ENCODE measurements around the gene WDR77. TPM values are rescaled to one million over a fixed set of nuclear protein-coding genes. Genes with fewer than 3 reads are reported as not detected.

WDR77 gene
- polyA plus RNA-seq (2013, experiment 1 of 2), result 64.9 TPM
- 63.7 TPM for polyA plus RNA-seq (2013, experiment 2 of 2)

DNA sequence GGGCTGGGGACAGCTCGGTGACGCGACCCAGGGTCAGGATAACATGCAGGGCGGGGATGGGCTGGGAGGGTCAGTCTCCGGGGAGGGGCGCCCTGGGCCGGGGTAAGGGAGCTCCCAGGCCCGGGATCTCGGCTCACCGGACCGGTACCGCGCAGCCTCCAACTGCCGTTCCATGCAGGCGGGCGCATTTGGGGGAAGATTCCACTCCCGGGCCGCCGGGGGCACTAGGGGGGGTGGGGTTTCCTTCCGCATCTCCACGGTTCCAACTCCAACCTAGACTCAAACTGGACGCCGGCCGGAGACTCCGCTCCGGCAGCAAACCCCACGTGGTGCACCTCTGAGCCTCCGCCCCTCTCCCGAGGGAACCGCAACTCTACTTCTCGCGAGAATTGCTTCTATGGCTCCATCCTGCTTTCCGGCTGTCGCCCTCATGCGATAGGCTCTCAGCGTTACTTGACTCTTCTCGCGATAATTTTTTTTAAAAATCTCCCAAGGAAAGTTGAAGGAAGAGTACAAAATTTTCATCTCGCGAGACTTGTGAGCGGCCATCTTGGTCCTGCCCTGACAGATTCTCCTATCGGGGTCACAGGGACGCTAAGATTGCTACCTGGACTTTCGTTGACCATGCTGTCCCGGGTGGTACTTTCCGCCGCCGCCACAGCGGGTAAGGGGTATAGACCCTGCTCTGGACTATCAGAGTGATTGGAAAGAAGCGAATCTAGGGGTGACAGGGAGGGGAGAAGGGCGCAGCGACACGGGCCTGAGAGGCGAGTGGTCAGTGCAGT is at the start of gene WDR77, which contains the start of gene ATP5PB:
Gene WDR77, minus strand, starts transcription at position 339 of the 785 bp plus-strand sequence. Its CDS starts 87 bp downstream, at position 252.
Gene ATP5PB, plus strand, starts transcription at position 547 of the 785 bp plus-strand sequence. Its CDS starts 78 bp downstream, at position 625.
- H3K36me3 ChIP-seq (ENCODE audit: control insufficient read depth, insufficient read depth, low read length), result peaks cover 2% of the 10 kb centered on the region

DNA sequence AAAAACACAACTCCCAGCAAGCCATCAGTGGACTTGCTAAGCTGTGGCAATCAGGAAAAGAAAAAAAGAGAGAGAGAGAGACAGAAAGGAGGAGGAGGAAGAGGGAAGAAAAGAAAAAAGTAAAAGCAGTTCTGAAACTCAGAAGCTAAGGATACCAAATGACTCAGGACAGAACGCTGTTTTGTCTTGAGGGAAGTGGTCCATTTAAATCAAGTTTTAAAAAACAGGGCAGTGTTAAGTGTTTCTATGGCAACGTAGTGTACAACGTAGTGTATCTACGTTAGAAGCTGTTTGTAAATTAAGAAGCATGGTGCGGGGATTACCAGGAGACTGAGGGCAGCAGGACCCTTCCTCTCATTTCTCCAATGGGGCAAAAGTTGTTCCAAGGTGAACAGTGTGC is 48.5 kb upstream of the WDR77 start:
- Histone ChIP-seq H2BK5ac (ENCODE audit: low read length) (no peak overlapping the region), H3K9ac (ENCODE audit: low read length) (no peak overlapping the region), H2AK5ac (ENCODE audit: low read length) (no peak overlapping the region), H3K79me2 (ENCODE audit: control insufficient read depth, insufficient read depth, low read length) (no peaks in the 10 kb centered on the region), H3K4me2 (ENCODE audit: low read length) (no peak overlapping the region), H3K18ac (ENCODE audit: low read length) (no peak overlapping the region), H4K8ac (ENCODE audit: low read depth, low read length) (no peak overlapping the region), H2BK120ac (ENCODE audit: low read depth, low read length) (no peak overlapping the region), H3K4me3 (ENCODE audit: low read length) (no peak overlapping the region), H2BK15ac (replicated peaks; ENCODE audit: low read depth) (no peak overlapping the region), H3K79me1 (ENCODE audit: low read length) (no peaks in the 10 kb centered on the region), H3K56ac (ENCODE audit: low read length) (no peak overlapping the region), H4K5ac (ENCODE audit: low read length) (no peak overlapping the region), H3K4ac (ENCODE audit: low read depth, low read length) (no peak overlapping the region), H3K36me3 (ENCODE audit: control insufficient read depth, insufficient read depth, low read length) (no peaks in the 10 kb centered on the region), H3K23ac (ENCODE audit: low read length) (no peak overlapping the region), H3K27ac (ENCODE audit: low read depth, low read length) (no peak overlapping the region), H3K4me1 (ENCODE audit: control insufficient read depth, low read depth, low read length) (no peaks in the 10 kb centered on the region), H3K27me3 (ENCODE audit: insufficient read depth, low read length, poor library complexity) (no peaks in the 10 kb centered on the region)
- WGBS (ENCODE audit: extremely low coverage, insufficient coverage, low lambda C conversion rate), result no CpG with 5 or more reads among the region's 5 CpGs
- no peak for DNase-seq

More for the DNA sequence above, at the start of gene WDR77, which contains the start of gene ATP5PB:
- peak within 1 kb of the TSS; percentile 82 for H3K4me3 ChIP-seq (ENCODE audit: low read length)
- peak within 1 kb of the TSS; percentile 90 for H3K4me2 ChIP-seq (ENCODE audit: low read length)
- no CpG with 5 or more reads among the region's 54 CpGs for WGBS (ENCODE audit: extremely low coverage, insufficient coverage, low lambda C conversion rate)
- peak within 1 kb of the TSS; percentile 73 for H3K4ac ChIP-seq (ENCODE audit: low read depth, low read length)
- peaks cover 26% of the 10 kb centered on the region for H3K79me1 ChIP-seq (ENCODE audit: low read length)
- H3K23ac ChIP-seq (ENCODE audit: low read length), result peak within 1 kb of the TSS; percentile 52
- no peak within 1 kb of the TSS for H4K5ac ChIP-seq (ENCODE audit: low read length)
- peak within 1 kb of the TSS; percentile 94 for H3K9ac ChIP-seq (ENCODE audit: low read length)
- no peak within 1 kb of the TSS for H4K8ac ChIP-seq (ENCODE audit: low read depth, low read length)
- H3K56ac ChIP-seq (ENCODE audit: low read length), result peak within 1 kb of the TSS; percentile 96
- DNase-seq, result peak; percentile 100
- peak within 1 kb of the TSS; percentile 39 for H3K27ac ChIP-seq (ENCODE audit: low read depth, low read length)
- peak within 1 kb of the TSS; percentile 78 for H3K18ac ChIP-seq (ENCODE audit: low read length)
- H3K4me1 ChIP-seq (ENCODE audit: control insufficient read depth, low read depth, low read length), result peaks cover 10% of the 10 kb centered on the region
- H2AK5ac ChIP-seq (ENCODE audit: low read length), result no peak within 1 kb of the TSS
- H3K79me2 ChIP-seq (ENCODE audit: control insufficient read depth, insufficient read depth, low read length), result peaks cover 49% of the 10 kb centered on the region
- H3K27me3 ChIP-seq (ENCODE audit: insufficient read depth, low read length, poor library complexity), result no peaks in the 10 kb centered on the region
- H2BK5ac ChIP-seq (ENCODE audit: low read length), result peak within 1 kb of the TSS; percentile 24
- H2BK15ac ChIP-seq (replicated peaks; ENCODE audit: low read depth), result no peak within 1 kb of the TSS
- no peak within 1 kb of the TSS for H2BK120ac ChIP-seq (ENCODE audit: low read depth, low read length)

DNA sequence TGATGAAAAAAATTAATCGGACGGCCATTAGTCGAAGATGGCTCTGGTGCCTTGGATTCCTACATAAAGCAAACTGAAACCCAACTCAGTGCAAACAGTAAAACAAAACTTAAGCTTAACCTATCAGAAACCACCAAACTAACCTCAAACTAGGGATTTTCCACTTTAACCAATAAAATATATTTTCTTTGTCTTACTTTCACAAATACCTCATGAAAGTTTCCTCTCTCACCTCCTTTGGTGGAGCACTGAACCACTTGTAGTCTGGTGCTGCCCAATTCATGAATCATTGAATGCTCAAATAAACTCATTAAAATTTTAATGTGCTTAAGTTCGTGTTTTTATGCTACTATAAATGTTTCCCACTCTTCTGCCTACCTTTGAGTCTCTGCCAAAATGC is 47.3 kb upstream of the WDR77 start:
- no peak overlapping the region for H3K4me3 ChIP-seq (ENCODE audit: low read length)
- H4K5ac ChIP-seq (ENCODE audit: low read length), result no peak overlapping the region
- no peak overlapping the region for H3K56ac ChIP-seq (ENCODE audit: low read length)
- no peak overlapping the region for H2AK5ac ChIP-seq (ENCODE audit: low read length)
- H2BK5ac ChIP-seq (ENCODE audit: low read length), result no peak overlapping the region
- H3K27ac ChIP-seq (ENCODE audit: low read depth, low read length), result no peak overlapping the region
- H3K36me3 ChIP-seq (ENCODE audit: control insufficient read depth, insufficient read depth, low read length), result no peaks in the 10 kb centered on the region
- H3K4me2 ChIP-seq (ENCODE audit: low read length), result no peak overlapping the region
- no peak overlapping the region for H4K8ac ChIP-seq (ENCODE audit: low read depth, low read length)
- no peaks in the 10 kb centered on the region for H3K27me3 ChIP-seq (ENCODE audit: insufficient read depth, low read length, poor library complexity)
- H3K9ac ChIP-seq (ENCODE audit: low read length), result no peak overlapping the region
- no peak overlapping the region for H3K18ac ChIP-seq (ENCODE audit: low read length)
- no peaks in the 10 kb centered on the region for H3K4me1 ChIP-seq (ENCODE audit: control insufficient read depth, low read depth, low read length)
- H3K23ac ChIP-seq (ENCODE audit: low read length), result no peak overlapping the region
- no peak overlapping the region for H2BK15ac ChIP-seq (replicated peaks; ENCODE audit: low read depth)
- DNase-seq, result no peak
- H2BK120ac ChIP-seq (ENCODE audit: low read depth, low read length), result no peak overlapping the region
- H3K79me2 ChIP-seq (ENCODE audit: control insufficient read depth, insufficient read depth, low read length), result no peaks in the 10 kb centered on the region
- H3K79me1 ChIP-seq (ENCODE audit: low read length), result no peaks in the 10 kb centered on the region
- no peak overlapping the region for H3K4ac ChIP-seq (ENCODE audit: low read depth, low read length)
- no CpG with 5 or more reads among the region's 4 CpGs for WGBS (ENCODE audit: extremely low coverage, insufficient coverage, low lambda C conversion rate)

DNA sequence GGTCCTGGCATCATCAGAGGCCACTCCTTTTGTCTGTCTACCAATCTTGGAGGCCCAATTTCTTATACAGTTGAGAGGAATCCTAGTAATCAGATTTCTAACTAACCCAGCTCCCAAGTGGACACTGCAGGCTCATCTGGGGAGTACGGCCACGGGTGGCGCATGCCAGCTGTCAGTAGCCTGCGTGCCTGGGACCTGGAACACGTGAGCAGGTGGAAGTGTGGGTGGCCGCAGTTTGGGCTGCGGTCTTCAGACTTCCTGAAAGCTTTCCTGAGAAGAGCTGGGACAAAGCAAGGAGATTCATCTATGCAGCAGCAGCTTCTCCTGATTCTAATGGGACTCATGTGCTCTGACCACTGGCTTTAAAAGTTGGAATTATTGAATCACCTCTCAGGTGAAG is 42.0 kb upstream of the WDR77 start:
- Histone ChIP-seq H2BK15ac (replicated peaks; ENCODE audit: low read depth) (no peak overlapping the region), H3K4ac (ENCODE audit: low read depth, low read length) (no peak overlapping the region), H4K8ac (ENCODE audit: low read depth, low read length) (no peak overlapping the region), H2BK120ac (ENCODE audit: low read depth, low read length) (no peak overlapping the region), H3K9ac (ENCODE audit: low read length) (no peak overlapping the region), H3K27me3 (ENCODE audit: insufficient read depth, low read length, poor library complexity) (no peaks in the 10 kb centered on the region), H3K36me3 (ENCODE audit: control insufficient read depth, insufficient read depth, low read length) (no peaks in the 10 kb centered on the region), H2AK5ac (ENCODE audit: low read length) (no peak overlapping the region), H3K56ac (ENCODE audit: low read length) (no peak overlapping the region), H3K4me2 (ENCODE audit: low read length) (no peak overlapping the region), H3K79me1 (ENCODE audit: low read length) (no peaks in the 10 kb centered on the region), H4K5ac (ENCODE audit: low read length) (no peak overlapping the region), H3K18ac (ENCODE audit: low read length) (no peak overlapping the region), H3K23ac (ENCODE audit: low read length) (no peak overlapping the region), H3K79me2 (ENCODE audit: control insufficient read depth, insufficient read depth, low read length) (no peaks in the 10 kb centered on the region), H3K27ac (ENCODE audit: low read depth, low read length) (no peak overlapping the region), H3K4me3 (ENCODE audit: low read length) (no peak overlapping the region), H3K4me1 (ENCODE audit: control insufficient read depth, low read depth, low read length) (no peaks in the 10 kb centered on the region), H2BK5ac (ENCODE audit: low read length) (no peak overlapping the region)
- DNase-seq, result no peak
- WGBS (ENCODE audit: extremely low coverage, insufficient coverage, low lambda C conversion rate), result no CpG with 5 or more reads among the region's 7 CpGs

DNA sequence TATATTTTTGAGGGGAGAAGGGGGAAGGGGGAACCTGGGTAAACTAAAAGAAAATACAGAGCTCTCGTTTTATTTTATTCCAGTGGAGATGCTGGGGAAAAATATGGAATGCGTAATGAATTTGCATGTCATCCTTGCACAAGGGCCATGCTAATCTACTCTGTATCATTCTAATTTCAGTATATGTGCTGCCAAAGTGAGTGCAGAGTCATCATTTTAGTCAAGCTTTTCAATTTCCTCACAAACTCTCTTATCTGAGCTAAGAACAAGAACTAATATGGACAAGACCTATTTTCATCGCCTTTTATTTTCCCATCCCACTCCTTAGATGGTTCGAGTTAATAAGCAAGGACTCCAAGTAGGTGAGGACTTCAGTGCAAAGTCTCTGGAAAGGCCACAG is 41.2 kb upstream of the WDR77 start:
- Histone ChIP-seq H3K4me1 (ENCODE audit: control insufficient read depth, low read depth, low read length) (no peaks in the 10 kb centered on the region), H3K79me2 (ENCODE audit: control insufficient read depth, insufficient read depth, low read length) (no peaks in the 10 kb centered on the region), H3K56ac (ENCODE audit: low read length) (no peak overlapping the region), H3K27ac (ENCODE audit: low read depth, low read length) (no peak overlapping the region), H3K4ac (ENCODE audit: low read depth, low read length) (no peak overlapping the region), H3K36me3 (ENCODE audit: control insufficient read depth, insufficient read depth, low read length) (no peaks in the 10 kb centered on the region), H2BK15ac (replicated peaks; ENCODE audit: low read depth) (no peak overlapping the region), H2BK5ac (ENCODE audit: low read length) (no peak overlapping the region), H3K23ac (ENCODE audit: low read length) (no peak overlapping the region), H2BK120ac (ENCODE audit: low read depth, low read length) (no peak overlapping the region), H3K27me3 (ENCODE audit: insufficient read depth, low read length, poor library complexity) (no peaks in the 10 kb centered on the region), H2AK5ac (ENCODE audit: low read length) (no peak overlapping the region), H4K8ac (ENCODE audit: low read depth, low read length) (no peak overlapping the region), H3K18ac (ENCODE audit: low read length) (no peak overlapping the region), H3K4me2 (ENCODE audit: low read length) (no peak overlapping the region), H3K79me1 (ENCODE audit: low read length) (no peaks in the 10 kb centered on the region), H3K4me3 (ENCODE audit: low read length) (no peak overlapping the region), H4K5ac (ENCODE audit: low read length) (no peak overlapping the region), H3K9ac (ENCODE audit: low read length) (no peak overlapping the region)
- no peak for DNase-seq
- WGBS (ENCODE audit: extremely low coverage, insufficient coverage, low lambda C conversion rate), result no CpG with 5 or more reads among the region's 4 CpGs
